GF-D8 (cell line): ENCODE measurements around the gene ULK1.

ENCODE experiments used
- DNase-seq: peaks from one replicate; lab custom pipeline; 2025; lab: John Stamatoyannopoulos, UW

Gene ULK1

DNA sequence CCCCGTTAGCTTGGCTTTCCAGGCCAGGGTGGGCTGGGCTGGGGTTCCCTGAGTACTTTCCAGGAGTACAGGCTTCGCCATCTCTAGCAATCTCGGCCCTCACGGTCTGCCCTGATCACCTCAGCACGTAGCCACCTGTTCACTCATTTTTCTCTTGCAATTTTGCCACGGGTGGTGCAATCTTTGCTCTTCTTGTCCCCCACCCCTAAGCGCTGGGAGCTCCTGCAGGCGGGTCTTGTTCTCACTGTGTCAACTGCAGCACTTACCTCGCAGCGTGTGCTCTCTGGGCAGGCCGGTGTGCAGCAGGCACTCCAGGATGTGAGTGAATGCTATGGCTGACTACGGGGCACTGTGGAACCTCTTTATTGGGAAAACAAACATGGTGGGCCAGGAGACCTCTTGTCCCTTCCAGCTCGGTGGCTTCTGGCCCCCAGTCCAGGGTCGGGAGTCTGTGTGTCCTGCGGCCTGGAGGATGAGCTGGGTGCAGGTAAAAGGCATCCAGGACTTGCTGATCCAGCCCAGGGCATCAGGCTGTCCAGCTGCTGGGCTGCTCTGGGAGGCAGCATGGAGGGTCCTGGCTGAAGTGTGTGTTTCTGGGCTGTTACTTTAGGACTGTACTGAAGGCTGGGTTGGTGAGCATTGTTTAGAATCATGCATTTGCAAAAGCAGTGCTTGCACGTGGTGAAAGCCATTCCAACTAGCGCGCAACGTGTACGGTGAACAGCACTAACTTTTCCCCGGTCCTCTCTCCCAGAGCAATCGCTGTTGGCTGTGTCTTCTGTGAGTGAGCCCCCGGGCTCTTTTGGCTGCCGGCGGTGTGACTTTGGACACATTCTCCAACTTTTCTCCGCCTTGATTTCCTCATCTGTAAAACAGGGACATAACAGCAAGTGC, 1.5 kb upstream of the ULK1 start:
- no peak for DNase-seq

DNA sequence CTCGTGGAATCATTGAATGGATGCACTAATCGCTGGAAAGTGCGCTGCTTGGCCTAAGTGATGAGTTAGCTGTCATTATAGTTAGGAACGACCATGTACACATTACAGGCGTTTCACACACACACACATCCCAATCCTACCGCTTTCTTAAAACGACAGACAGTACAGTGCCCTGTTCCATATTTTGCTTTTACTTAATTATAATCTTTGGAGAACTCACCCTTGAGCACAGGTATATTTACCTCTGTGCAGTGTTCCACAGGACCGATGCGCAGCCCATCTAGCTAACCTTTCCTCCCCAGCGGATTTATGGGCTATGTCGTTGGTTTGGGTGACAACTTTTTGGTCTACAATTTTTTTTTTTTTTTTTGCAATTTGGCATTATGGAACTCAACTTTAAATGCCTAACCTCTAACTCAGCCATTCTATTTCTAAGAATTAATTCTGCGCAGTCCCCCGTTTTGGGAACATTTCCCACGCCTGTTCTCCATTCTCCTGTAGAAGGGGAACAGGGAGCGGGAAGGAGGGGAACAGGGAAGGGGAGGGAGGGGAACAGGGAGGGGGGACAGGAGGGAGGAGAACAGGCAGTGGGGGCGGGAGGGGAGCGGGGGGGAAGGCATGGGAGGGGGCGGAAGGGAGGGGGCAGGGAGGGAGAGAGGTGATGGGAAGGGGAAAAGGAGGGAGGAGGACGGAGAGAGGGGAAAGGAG, 663 bp upstream of the ULK1 start:
- DNase-seq = no peak

DNA sequence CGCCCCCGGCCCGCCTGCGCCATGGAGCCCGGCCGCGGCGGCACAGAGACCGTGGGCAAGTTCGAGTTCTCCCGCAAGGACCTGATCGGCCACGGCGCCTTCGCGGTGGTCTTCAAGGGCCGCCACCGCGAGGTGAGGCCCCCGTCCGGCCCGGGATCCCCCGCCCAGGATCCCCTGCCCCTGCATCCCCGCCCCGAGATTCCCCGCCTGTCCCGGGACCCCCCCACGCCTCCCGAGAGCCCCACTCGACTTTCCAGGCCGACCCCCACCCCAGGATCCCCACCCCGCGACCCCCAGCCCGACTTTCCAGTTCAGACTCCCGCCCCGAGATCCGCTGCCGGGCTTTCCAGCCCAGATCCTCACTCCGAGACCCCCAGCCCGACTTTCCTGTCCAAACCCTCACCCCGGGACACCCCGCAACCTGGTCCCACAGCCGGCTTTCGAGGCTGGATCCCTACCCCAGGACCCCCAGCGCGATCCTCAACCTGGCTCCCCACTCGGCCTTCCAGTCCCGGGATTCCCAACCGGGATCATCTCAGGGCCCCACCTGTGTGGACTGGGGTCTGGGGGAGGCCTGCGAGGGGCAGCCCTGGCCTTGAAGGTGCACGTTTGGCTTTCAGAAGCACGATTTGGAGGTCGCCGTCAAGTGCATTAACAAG, 688 bp downstream of the ULK1 start:
- DNase-seq = no peak

DNA sequence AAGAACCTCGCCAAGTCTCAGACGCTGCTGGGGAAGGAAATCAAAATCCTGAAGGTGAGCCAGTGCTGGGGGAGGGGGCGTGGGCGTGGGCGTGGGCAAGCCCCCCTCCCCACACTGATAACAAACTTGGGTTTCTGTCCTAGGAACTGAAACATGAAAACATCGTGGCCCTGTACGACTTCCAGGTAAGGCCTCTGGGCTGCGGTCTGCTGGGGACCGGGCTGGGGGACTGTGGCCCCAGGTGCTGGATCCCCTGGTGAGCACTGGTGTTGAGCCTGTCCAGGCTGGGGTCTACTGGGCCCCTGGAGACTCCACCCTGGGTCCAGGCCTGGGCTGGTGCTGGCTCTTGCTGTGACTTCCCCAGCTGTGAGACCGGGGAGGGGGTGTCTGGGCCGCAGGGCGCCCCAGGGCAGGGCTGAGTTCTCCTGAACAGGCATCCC, 1.2 kb downstream of the ULK1 start:
- no peak for DNase-seq

DNA sequence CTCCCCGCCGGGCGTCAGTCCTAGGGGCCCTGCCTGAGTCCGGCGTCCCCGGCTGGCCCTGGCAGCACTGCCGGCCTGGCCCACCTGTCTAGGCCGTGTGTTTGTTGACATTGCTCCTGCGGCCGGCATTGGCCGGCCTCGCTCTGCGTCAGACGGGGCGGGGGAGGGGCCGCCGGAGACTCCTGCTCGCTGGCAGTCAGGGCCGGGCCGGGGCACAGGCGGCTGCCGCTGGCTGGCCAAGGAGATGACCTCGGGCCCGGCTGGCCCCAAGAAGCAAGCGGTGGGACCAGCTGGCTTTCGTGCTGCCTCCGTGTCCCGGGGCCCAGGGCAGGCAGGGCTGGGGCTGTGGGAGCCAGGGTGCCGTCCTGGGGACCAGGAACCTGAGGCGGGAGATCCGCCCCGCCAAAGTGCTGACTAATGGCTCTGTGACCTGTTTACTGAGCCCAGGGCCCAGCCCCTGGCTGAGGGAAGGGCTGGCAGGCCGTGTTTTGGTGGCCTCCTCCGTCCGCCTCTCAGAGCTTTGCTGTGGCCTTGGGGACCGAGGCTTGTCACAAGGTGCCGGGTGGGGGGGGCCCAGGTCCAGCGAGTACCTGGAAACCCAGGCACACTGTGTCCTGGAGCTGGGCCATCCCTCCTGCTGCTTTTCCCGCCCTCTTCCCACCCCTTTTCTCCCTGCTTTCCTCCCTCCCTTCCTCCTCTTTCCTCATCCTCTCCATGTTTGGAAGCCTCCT, 1.8 kb downstream of the ULK1 start:
- DNase-seq = peak; percentile 26

DNA sequence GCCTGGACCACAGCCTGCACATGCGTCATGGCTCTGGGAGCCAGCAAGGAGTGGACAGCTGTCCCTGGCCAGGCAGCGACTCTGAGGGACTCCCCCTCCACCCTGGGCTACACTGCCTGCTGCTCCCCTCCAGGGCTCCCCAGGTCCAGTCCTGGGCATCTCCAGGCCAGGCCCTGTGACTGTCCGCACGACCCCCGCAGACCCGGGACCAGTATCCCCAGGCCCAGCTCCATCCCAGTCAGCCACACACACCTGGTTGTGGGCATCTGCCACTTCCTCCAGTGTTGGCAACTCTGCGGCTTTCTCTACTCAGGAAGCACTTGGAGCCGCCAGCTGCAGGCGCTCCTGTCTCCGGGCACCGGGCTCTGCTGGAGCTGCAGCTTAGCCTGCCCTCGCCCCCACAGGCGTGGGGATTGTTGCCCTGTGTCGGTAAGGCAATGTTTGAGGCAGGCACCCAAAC, 2.4 kb downstream of the ULK1 start:
- DNase-seq = peak; percentile 75

DNA sequence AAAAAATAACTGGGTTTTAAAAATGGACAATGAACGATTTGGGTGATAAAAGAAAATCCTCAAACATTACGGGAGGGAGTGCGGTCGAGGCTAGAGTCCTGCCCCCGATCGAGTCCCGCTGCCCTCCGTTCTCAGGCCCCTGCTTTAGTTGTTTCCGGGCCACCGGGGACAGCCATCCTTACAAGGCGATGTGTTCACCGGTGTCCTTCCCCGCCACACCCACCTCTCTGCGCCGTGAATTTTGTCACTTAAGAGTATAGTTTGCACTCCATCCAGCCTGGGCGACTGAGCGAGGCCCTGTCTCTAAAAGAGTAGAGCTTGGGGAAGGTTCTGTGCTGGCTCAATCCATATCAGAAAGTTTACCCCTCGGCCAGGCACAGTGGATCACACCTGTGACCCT, 2.9 kb downstream of the ULK1 start:
- no peak for DNase-seq

DNA sequence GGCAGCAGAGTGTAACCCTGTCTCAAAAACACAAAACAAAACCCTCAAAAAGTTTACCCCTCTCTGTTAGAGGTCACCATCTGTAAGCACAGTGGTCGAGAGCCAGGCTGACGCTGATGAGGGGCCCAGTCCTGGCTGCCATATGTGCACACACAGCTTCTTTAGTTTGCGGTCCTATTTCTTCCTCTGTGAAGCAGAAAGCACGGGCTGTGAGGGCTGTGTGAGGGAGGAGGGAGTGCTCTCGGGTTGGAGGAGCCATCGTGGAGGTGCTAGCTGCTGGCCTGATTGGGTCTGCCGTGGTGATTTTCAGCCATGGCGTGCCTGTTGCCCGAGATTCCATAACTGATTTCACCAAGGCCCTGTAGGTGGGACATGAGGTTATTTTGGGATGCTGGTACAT, 3.5 kb downstream of the ULK1 start:
- DNase-seq = no peak

DNA sequence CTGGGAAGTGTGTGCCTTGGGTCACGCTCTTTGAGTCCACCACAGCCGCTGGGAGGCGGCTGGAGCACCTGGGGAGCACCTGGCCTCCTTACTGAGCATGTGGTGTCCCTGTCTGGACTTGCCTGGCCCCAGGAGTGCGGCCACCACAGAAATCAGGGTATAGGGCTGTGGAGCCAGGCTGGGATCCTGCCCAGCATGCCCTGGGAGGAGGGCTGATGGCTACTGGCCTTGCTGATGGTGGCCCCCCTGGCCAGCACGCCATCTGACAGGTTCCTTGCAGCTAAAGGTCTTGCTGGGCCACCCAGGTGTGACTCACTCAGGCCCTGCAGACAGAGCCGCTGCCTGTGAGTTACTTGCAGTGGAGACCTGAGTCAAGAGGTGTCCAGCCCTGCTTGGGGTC, 6.0 kb downstream of the ULK1 start:
- DNase-seq = no peak

DNA sequence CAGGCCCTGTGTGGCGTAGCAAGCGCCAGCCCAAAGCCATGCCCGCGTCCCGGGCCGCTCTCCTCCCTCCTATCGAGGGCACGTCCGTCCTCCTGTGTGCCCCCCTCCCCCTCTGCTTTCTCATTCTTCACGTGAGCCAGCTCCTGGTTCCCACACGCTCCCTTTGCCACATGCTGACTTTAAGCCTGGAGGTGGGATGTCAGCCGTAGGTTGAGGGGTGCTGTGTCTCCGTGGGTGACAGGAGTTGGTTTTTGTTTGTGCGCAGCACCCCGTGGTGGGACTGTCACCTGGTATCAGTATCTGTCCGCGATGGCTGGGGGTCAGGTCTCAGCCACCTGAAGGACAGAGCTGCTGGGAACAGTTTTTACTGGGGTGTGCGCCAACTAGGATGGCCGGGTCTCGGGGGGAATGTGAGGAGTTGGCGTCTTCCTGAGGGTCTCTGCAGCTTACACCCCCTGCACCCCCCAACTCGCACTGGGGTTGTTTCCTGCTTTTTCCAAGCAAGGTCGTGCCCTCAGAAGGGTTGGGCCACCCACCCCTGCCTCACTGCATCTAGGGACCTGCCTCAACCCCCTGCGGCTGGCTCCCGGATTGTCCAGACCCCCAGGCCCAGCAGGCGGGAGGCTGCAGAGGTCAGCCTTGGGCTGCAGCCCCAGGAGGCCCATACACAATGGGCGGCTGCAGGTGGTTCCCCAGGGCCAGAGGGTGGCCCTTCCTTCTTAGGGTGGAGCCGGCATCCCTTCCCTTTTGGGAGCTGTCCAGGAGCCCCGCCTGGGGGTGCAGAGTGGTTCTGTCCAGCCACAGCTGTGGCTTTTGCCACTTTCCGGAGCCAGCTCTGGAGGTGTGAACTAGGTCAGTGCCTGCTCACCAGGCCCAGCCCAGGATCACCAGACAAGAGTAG, 7.3 kb downstream of the ULK1 start:
- DNase-seq = no peak

DNA sequence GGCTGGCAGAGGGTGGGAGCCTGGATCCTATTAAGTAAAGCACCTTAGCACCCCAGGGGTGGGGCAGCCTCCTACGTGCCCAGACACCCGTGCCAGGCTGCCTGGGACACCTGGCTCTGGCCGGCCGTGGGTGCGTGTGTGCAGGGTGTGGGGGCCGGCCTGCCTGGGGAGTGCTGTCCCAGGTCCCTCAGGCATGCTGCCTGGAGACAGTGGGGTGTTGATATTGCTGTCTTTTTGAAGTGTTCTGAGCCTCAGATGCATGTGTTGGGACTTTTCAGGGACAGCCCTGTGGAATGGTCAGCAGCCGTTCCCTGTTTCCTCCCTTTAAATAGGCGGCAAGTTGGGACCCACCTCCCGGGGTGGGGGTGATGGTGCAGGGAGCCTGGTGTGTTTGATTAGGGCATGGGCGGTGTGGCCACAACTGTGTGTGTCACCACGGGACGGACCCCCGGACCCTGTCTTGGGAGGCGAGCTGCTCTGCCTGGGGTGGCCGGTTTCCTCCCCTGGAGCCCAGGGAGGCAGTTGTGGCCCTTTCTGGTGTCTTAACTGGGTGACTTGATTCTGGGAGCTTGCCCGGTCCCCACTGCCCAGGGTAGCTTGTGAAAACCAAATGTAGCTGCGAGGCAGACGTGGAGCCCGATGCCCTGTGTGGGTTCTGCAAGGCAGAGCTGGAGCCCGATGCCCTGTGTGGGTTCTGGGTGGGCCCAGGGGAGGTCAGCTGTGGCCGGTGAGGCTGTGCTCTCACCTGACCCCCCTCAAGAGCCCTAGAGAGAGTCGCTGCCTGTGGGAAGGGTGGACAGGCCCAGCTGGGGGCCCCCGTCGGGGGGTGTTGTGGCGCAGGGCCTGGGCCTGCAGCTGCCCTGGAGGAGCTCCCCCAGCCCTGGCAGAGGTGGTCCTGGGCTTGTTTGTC, 8.2 kb downstream of the ULK1 start:
- DNase-seq = no peak

DNA sequence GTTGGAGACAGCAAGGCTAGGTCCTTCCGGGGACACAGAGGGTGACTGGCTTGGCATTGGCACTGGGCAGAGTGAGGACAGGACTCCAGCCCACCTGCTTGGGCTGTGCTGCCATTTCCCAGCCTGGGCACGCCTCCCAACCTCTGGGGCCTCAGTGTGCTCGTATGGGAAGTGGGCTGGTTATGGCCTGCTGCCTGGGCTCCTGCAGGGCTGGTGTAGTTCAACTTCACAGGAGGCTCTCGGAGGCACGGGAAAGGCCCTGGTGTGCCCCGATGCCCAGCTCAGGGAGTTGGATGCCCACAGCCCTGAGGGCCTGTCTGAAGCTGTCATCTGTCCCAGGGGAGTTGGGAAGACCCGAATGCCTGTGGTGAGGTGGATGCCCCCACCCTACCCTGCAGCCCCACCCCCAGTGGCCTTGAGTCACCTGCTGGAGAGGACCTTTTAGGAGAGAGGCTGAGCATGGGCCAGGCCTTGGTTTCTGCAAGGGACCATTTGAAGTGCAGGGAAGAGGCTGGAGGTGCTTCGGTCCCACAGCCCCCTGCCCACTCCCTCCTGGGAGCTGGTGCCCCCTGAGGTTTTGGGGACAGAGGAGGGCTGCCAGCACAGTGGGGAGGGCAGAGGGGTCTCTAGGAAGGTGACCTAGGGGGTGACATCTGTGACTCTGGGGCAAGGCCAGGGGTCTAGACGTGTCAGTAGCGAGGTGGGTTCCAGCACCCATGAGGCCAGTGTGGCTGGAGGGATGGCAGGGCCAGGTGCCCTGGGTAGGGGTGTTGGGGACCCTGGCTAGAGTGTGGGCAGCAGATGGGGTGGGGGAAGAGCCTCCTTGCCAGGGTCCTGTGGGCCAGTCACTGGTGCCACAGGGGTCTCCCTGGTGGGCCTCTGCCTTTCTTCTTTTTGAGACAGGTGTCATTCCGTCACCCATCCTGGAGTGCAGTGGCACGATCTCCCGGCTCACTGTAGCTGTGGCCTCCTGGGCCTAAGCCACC, 9.1 kb downstream of the ULK1 start:
- DNase-seq = no peak

DNA sequence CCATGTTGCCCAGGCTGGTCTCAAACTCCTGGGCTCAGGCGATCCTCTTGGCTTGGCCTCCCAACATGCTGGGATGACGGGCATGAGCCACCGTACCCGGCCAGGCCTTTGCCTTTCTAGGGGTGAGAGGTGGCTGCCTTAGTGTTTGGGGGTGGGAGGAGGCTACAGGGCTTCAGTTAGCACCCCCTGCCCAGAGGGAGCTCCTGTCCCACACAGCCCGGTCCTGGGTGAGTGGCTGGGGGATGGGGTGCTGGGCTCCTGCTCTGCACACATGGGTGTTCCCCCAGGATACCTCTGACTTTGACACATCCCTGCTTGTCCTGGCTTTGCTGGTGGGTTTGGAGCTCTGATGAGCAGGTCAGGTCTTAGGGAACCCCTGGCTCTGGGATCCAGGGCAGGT, 9.9 kb downstream of the ULK1 start:
- DNase-seq = no peak

DNA sequence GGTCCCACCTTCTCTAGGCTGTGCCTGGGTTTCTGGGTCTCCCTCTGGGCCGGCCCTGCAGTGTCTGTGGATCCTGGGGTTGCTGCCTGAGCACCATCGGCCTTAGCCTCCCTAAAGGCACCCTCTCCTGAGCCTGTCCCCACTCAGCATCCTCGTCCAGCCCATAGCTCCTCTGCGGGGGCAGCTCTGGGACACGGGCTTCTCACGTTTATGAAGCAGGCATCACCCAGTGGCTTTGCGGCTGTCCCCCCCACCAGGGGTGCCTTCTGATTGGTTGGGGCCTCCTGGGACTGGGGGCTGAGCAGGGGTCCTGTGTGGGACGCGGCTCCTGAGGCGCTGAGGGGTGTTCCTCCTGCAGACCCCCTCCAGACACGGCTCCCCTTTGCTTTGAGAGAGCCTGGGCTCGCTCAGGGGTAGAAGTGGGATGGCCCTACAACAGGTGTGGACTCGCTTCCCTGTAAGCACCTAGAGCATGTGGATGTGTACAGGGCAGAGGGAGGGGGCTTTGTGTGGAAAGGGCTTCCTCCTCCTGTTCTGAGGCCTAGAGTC, 10.7 kb downstream of the ULK1 start:
- no peak for DNase-seq

DNA sequence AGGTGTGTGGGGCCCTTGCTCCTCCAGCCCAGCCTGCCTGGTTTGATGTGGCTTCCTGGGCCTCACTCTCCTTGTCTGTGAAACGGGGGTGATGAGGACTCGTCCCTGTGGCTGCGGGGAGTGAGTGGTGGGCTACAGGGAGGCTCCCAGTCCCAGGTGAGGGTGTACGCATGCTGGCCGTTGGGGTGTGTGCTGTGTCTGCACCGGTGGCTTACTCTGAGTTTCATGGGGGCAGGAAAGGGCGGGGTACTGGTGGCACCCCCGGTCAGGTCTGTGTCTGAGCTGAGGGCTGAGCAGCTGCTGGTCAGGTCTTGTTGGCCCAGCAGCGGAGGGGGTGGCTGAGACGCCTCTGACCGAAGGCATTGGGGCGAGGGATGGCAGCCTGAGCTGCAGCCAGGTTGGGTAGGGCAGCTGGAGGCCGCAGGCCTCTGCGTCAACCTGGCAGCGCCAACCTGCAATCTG, 11.2 kb downstream of the ULK1 start:
- DNase-seq = no peak

DNA sequence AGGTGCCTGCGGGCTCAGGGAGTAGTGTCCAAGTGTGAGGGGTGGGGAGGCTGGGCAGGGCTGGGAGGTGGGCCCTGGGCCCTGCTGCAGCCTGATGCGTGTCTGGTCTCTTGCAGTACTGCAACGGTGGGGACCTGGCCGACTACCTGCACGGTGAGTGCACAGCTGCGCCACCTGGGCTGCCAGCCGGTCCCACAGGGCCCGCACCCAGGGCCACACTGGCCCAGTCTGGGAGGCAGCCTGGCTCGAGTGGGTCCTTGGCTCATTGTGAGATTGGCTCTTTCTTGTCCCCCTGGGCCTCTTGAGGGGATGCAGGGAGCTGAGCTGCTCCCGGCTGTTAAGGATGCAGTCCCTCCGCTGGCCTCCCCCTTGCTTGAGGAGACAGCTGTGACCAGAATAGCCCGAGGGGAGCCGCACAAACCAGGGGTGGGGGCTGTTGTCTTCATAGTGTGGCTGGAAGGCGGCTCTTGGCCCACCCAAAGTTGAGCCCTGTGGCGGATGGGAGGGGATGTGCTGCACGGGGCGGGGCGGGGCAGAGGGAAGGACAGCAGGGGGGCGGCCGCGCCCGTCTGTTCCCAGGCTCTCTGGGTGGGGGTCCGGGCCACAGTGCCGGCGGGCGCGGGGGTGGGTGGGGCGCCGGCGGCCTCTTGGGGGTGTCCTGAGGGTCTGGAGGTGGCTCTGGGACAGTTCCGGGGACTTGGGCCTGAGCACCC, 13.1 kb downstream of the ULK1 start:
- DNase-seq = no peak
